ENCODE results near the gene EPHA3. TPM values are rescaled to one million over a fixed set of nuclear protein-coding genes. Genes with fewer than 3 reads are reported as not detected.

Gene EPHA3
- total RNA-seq, 3 donors from 2014 or later (not counting 1 experiment from before 2014, with no cell fraction given): not detected

DNA sequence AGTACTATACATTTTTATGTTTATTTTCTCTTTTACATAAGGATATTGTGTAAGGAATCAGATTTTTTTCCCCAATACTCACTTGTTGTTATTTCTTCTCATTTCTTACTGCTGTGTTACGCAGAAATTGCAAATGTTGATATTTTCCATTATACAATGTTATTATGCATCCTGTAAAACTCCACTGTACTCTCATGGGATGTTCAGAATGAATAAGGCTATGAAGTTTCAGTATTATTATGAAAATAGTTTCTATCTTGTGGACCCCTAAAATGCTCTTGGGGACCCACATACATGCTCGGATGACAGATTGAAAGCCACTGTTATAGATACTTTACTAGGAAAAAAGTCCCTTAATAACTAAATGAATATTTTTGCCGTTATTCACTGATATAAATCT lies 329.4 kb downstream of the EPHA3 start:
- H3K27ac Mint-ChIP-seq: no peak overlapping the region
- H3K4me1 Mint-ChIP-seq: no peaks in the 10 kb centered on the region
- Histone ChIP-seq H3K27ac (ENCODE audit: low read length) (no peak overlapping the region), H3K4me1 (ENCODE audit: control insufficient read depth, insufficient read depth, low read length) (no peaks in the 10 kb centered on the region), H3K27me3 (ENCODE audit: control insufficient read depth, insufficient read depth, low read length) (no peaks in the 10 kb centered on the region), H3K9me3 (ENCODE audit: control insufficient read depth, insufficient read depth, low read length) (no peaks in the 10 kb centered on the region), H3K4me3 (ENCODE audit: low read length) (no peak overlapping the region), H3K36me3 (ENCODE audit: control insufficient read depth, insufficient read depth, low read length) (no peaks in the 10 kb centered on the region)
- DNase-seq (no peak), ATAC-seq (no peak)
- H3K9me3 Mint-ChIP-seq: peaks cover 7 to 10% of the 10 kb centered on the region in 2 donors
- H3K36me3 Mint-ChIP-seq: no peaks in the 10 kb centered on the region
- TF ChIP-seq, protein P1, sequence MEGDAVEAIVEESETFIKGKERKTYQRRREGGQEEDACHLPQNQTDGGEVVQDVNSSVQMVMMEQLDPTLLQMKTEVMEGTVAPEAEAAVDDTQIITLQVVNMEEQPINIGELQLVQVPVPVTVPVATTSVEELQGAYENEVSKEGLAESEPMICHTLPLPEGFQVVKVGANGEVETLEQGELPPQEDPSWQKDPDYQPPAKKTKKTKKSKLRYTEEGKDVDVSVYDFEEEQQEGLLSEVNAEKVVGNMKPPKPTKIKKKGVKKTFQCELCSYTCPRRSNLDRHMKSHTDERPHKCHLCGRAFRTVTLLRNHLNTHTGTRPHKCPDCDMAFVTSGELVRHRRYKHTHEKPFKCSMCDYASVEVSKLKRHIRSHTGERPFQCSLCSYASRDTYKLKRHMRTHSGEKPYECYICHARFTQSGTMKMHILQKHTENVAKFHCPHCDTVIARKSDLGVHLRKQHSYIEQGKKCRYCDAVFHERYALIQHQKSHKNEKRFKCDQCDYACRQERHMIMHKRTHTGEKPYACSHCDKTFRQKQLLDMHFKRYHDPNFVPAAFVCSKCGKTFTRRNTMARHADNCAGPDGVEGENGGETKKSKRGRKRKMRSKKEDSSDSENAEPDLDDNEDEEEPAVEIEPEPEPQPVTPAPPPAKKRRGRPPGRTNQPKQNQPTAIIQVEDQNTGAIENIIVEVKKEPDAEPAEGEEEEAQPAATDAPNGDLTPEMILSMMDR (IDR thresholded peaks at IDR 0.05): no peak
- H3K27me3 Mint-ChIP-seq (ENCODE audit: low read depth in 2 of 2): no peaks in the 10 kb centered on the region
- WGBS (ENCODE audit: insufficient coverage): no CpG with 5 or more reads among the region's 3 CpGs
- intact Hi-C loops (cut with micrococcal nuclease): no loop called here
- no peak overlapping the region for H3K4me3 Mint-ChIP-seq

DNA sequence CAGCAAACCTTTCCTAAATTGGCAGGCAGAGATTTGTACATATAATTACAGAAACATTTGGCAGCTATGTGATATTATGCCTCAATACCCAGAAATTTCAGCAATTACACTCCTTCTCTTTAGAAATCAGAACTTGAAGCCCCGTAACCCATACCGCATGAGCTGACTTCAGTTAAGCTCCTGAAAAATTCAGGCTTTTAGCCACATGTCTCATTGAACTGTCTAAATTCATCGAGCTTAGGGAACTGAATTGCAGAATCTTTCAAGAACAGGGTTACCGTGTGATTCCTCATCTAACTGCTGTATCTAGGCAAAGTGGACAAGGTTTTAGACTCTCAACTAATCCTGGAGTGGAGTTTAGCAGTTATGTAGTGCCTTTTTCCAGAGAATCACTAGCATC lies 333.0 kb downstream of the EPHA3 start:
- H3K4me3 Mint-ChIP-seq: no peak overlapping the region
- 93% methylated on average over 4 of the region's 4 CpGs for WGBS (ENCODE audit: insufficient coverage)
- no peaks in the 10 kb centered on the region for H3K4me1 ChIP-seq (ENCODE audit: control insufficient read depth, insufficient read depth, low read length)
- no peak overlapping the region for H3K4me3 ChIP-seq (ENCODE audit: low read length)
- no peaks in the 10 kb centered on the region for H3K4me1 Mint-ChIP-seq
- intact Hi-C loops (cut with micrococcal nuclease): no loop called here
- DNase-seq (no peak), ATAC-seq (no peak)
- TF ChIP-seq, protein P1 (IDR thresholded peaks at IDR 0.05): no peak
- H3K36me3 ChIP-seq (ENCODE audit: control insufficient read depth, insufficient read depth, low read length): no peaks in the 10 kb centered on the region
- H3K27ac Mint-ChIP-seq: no peak overlapping the region
- no peak overlapping the region for H3K27ac ChIP-seq (ENCODE audit: low read length)
- no peaks in the 10 kb centered on the region for H3K36me3 Mint-ChIP-seq
- H3K9me3 ChIP-seq (ENCODE audit: control insufficient read depth, insufficient read depth, low read length): no peaks in the 10 kb centered on the region
- no peaks in the 10 kb centered on the region for H3K27me3 Mint-ChIP-seq (ENCODE audit: low read depth in 2 of 2)
- H3K9me3 Mint-ChIP-seq: peaks cover 0 to 12% of the 10 kb centered on the region in 2 donors
- no peaks in the 10 kb centered on the region for H3K27me3 ChIP-seq (ENCODE audit: control insufficient read depth, insufficient read depth, low read length)

- H3K36me3 ChIP-seq (ENCODE audit: control insufficient read depth, insufficient read depth, low read length): no peaks in the 10 kb centered on the region
These were observed 333.7 kb downstream of the EPHA3 start for GRCh38 chr3:89441141-89441540.

GRCh38 chr3:89446593-89446992 lies 339.2 kb downstream of the EPHA3 start:
- Histone ChIP-seq H3K36me3 (ENCODE audit: control insufficient read depth, insufficient read depth, low read length) (no peaks in the 10 kb centered on the region), H3K4me3 (ENCODE audit: low read length) (no peak overlapping the region), H3K27ac (ENCODE audit: low read length) (no peak overlapping the region), H3K4me1 (ENCODE audit: control insufficient read depth, insufficient read depth, low read length) (no peaks in the 10 kb centered on the region), H3K27me3 (ENCODE audit: control insufficient read depth, insufficient read depth, low read length) (no peaks in the 10 kb centered on the region), H3K9me3 (ENCODE audit: control insufficient read depth, insufficient read depth, low read length) (peaks cover 3% of the 10 kb centered on the region)
- no CpG with 5 or more reads among the region's 1 CpG for WGBS (ENCODE audit: insufficient coverage)
- Mint-ChIP-seq H3K27me3 (ENCODE audit: low read depth in 2 of 2) (no peaks in the 10 kb centered on the region), H3K36me3 (peaks cover 5% of the 10 kb centered on the region), H3K4me1 (no peaks in the 10 kb centered on the region), H3K4me3 (no peak overlapping the region), H3K9me3 (peaks cover 5 to 17% of the 10 kb centered on the region in 2 donors), H3K27ac (no peak overlapping the region)
- no peak for ATAC-seq
- TF ChIP-seq, protein P1 (IDR thresholded peaks at IDR 0.05): no peak
- intact Hi-C loops (cut with micrococcal nuclease): no loop called here
- DNase-seq: no peak

More at GRCh38 chr3:89441141-89441540, 333.7 kb downstream of the EPHA3 start:
- H3K4me3 Mint-ChIP-seq: no peak overlapping the region
- Histone ChIP-seq H3K27me3 (ENCODE audit: control insufficient read depth, insufficient read depth, low read length) (no peaks in the 10 kb centered on the region), H3K4me1 (ENCODE audit: control insufficient read depth, insufficient read depth, low read length) (no peaks in the 10 kb centered on the region), H3K4me3 (ENCODE audit: low read length) (no peak overlapping the region), H3K9me3 (ENCODE audit: control insufficient read depth, insufficient read depth, low read length) (no peaks in the 10 kb centered on the region), H3K27ac (ENCODE audit: low read length) (no peak overlapping the region)
- no peak for DNase-seq
- H3K9me3 Mint-ChIP-seq: peaks cover 0 to 12% of the 10 kb centered on the region in 2 donors
- H3K36me3 Mint-ChIP-seq: no peaks in the 10 kb centered on the region
- no peak for ATAC-seq
- intact Hi-C loops (cut with micrococcal nuclease): no loop called here
- no peak overlapping the region for H3K27ac Mint-ChIP-seq
- no peaks in the 10 kb centered on the region for H3K4me1 Mint-ChIP-seq
- TF ChIP-seq, protein P1 (IDR thresholded peaks at IDR 0.05): no peak
- no peaks in the 10 kb centered on the region for H3K27me3 Mint-ChIP-seq (ENCODE audit: low read depth in 2 of 2)
